Fibroblast of lung (primary cell): ENCODE measurements around the gene COL8A1.

Source experiments
- EZH2 ChIP-seq: IDR thresholded peaks from 2 replicates; pipeline ENCODE4 v1.5.1; 2012; ENCODE audit warnings: low read length, control low read depth, mild to moderate bottlenecking; ENCODE audit errors: missing control alignments
- TF ChIP-seq, protein P1 (sequence below), 2 donors: IDR thresholded peaks in 1 of 2; conservative IDR thresholded peaks in 1 of 2; 1 replicate in 1 of 2; 2 replicates in 1 of 2; pipeline ENCODE4 v1.5.1; 2011 to 2012; ENCODE audit warnings: low read length in 2 of 2, control low read depth in 1 of 2, inconsistent platforms in 1 of 2, low read depth in 1 of 2, mild to moderate bottlenecking in 1 of 2

DNA sequence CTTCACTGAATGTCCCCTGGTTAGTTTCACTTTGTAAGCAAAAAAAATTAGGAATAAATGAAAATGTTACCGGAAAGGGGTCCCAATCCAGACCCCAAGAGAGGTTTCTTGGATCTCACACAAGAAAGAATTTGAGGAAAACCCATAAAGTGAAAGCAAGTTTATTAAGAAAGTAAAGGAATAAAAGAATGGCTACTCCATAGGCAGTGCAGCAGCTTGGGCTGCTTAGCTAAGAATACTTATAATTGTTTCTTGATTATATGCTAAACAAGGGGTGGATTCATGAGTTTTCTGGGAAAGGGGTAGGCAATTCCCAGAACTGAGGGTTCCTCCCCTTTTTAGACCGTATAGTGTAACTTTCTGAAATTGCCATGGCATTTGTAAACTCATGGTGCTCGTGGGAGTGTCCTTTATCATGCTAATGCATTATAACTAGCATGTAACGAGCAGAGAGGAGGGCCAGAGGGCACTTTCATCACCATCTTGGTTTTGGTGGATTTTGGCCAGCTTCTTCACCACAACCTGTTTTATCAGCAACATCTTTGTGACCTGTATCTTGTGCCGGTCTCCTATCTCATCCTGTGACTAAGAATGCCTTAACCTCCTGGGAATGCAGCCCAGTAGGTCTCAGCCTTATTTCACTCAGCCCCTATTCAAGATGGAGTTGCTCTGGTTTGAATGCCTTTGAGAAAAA lies 138.3 kb downstream of the COL8A1 start:
- TF ChIP-seq, protein P1, sequence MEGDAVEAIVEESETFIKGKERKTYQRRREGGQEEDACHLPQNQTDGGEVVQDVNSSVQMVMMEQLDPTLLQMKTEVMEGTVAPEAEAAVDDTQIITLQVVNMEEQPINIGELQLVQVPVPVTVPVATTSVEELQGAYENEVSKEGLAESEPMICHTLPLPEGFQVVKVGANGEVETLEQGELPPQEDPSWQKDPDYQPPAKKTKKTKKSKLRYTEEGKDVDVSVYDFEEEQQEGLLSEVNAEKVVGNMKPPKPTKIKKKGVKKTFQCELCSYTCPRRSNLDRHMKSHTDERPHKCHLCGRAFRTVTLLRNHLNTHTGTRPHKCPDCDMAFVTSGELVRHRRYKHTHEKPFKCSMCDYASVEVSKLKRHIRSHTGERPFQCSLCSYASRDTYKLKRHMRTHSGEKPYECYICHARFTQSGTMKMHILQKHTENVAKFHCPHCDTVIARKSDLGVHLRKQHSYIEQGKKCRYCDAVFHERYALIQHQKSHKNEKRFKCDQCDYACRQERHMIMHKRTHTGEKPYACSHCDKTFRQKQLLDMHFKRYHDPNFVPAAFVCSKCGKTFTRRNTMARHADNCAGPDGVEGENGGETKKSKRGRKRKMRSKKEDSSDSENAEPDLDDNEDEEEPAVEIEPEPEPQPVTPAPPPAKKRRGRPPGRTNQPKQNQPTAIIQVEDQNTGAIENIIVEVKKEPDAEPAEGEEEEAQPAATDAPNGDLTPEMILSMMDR (conservative IDR thresholded peaks at IDR 0.05 in 1 of 2, IDR thresholded peaks at IDR 0.05 in 1 of 2; ENCODE audit: low read depth in 1 of 2, low read length in 2 of 2): no peak
- no peak for TF ChIP-seq EZH2
